Effector memory CD4-positive, alpha-beta T cell (primary cell): ENCODE results near the gene SARS2.
A peak's percentile ranks its signal among the peaks of the same experiment; 100 is the strongest.

ENCODE experiments used
- DNase-seq, 3 donors: peaks; one replicate each; pipeline ENCODE4 v3.0.0-alpha.2; 2020
- H3K27ac ChIP-seq: 2 replicates; pipeline ENCODE4 v1.7.0; 2013; ENCODE audit warnings: mild to moderate bottlenecking, low read length, moderate library complexity; ENCODE audit not compliant: insufficient read depth, poor library complexity, severe bottlenecking
- H3K27me3 ChIP-seq: replicated peaks from 2 replicates; pipeline ENCODE4 v1.7.0; 2013; ENCODE audit warnings: mild to moderate bottlenecking, low read length; ENCODE audit not compliant: insufficient read depth, control insufficient read depth, poor library complexity, severe bottlenecking
- H3K36me3 ChIP-seq: 2 replicates; pipeline ENCODE4 v1.7.0; 2013; ENCODE audit warnings: mild to moderate bottlenecking, low read length, moderate library complexity; ENCODE audit not compliant: control insufficient read depth, insufficient read depth
- H3K4me1 ChIP-seq: 2 replicates; pipeline ENCODE4 v1.7.0; 2013; ENCODE audit warnings: low read length, mild to moderate bottlenecking; ENCODE audit not compliant: control insufficient read depth, insufficient read depth, poor library complexity, severe bottlenecking
- H3K4me3 ChIP-seq: 2 replicates; pipeline ENCODE4 v1.7.0; 2013; ENCODE audit warnings: low read length, low read depth, mild to moderate bottlenecking; ENCODE audit not compliant: insufficient read depth, poor library complexity, severe bottlenecking
- H3K9me3 ChIP-seq: 2 replicates; pipeline ENCODE4 v1.7.0; 2013; ENCODE audit warnings: mild to moderate bottlenecking, low read length, moderate library complexity; ENCODE audit not compliant: control insufficient read depth

Gene SARS2

GRCh38 chr19:38869836-38870607 lies 60.5 kb downstream of the SARS2 start:
- Histone ChIP-seq H3K36me3 (peaks cover 8% of the 10 kb centered on the region), H3K9me3 (no peaks in the 10 kb centered on the region), H3K4me1 (peaks cover 26% of the 10 kb centered on the region), H3K4me3 (peak overlapping the region; percentile 46), H3K27me3 (no peaks in the 10 kb centered on the region), H3K27ac (peak overlapping the region; percentile 63)
- DNase-seq, result peak; percentile 88 to 91 (median 89)

- H3K4me1 ChIP-seq, result peaks cover 33% of the 10 kb centered on the region
- DNase-seq, result peak in 2 of 3 donors; percentile 9 to 20
- H3K9me3 ChIP-seq, result no peaks in the 10 kb centered on the region
- H3K27me3 ChIP-seq, result no peaks in the 10 kb centered on the region
- H3K36me3 ChIP-seq, result peaks cover 8% of the 10 kb centered on the region
- peak overlapping the region; percentile 46 for H3K4me3 ChIP-seq
- H3K27ac ChIP-seq, result peak overlapping the region; percentile 63
These were observed 61.3 kb downstream of the SARS2 start for GRCh38 chr19:38869160-38869835.

GRCh38 chr19:38868551-38868950 lies 62.0 kb downstream of the SARS2 start:
- H3K9me3 ChIP-seq, result no peaks in the 10 kb centered on the region
- no peaks in the 10 kb centered on the region for H3K27me3 ChIP-seq
- peak overlapping the region; percentile 22 for H3K27ac ChIP-seq
- peaks cover 34% of the 10 kb centered on the region for H3K4me1 ChIP-seq
- H3K36me3 ChIP-seq, result peaks cover 8% of the 10 kb centered on the region
- no peak for DNase-seq
- no peak overlapping the region for H3K4me3 ChIP-seq

- H3K36me3 ChIP-seq, result peaks cover 8% of the 10 kb centered on the region
- H3K27me3 ChIP-seq, result no peaks in the 10 kb centered on the region
- peaks cover 34% of the 10 kb centered on the region for H3K4me1 ChIP-seq
- DNase-seq, result no peak
- H3K27ac ChIP-seq, result no peak overlapping the region
- no peak overlapping the region for H3K4me3 ChIP-seq
- H3K9me3 ChIP-seq, result no peaks in the 10 kb centered on the region
These were observed 63.3 kb downstream of the SARS2 start for GRCh38 chr19:38867171-38867780.
